Measurements from ENCODE around the gene NDP.
"Not testable (repeated sequence)": the region's sequence is repeated elsewhere in the genome, so short reads cannot be mapped to it uniquely, and the experiment has no call there.

NDP gene

DNA sequence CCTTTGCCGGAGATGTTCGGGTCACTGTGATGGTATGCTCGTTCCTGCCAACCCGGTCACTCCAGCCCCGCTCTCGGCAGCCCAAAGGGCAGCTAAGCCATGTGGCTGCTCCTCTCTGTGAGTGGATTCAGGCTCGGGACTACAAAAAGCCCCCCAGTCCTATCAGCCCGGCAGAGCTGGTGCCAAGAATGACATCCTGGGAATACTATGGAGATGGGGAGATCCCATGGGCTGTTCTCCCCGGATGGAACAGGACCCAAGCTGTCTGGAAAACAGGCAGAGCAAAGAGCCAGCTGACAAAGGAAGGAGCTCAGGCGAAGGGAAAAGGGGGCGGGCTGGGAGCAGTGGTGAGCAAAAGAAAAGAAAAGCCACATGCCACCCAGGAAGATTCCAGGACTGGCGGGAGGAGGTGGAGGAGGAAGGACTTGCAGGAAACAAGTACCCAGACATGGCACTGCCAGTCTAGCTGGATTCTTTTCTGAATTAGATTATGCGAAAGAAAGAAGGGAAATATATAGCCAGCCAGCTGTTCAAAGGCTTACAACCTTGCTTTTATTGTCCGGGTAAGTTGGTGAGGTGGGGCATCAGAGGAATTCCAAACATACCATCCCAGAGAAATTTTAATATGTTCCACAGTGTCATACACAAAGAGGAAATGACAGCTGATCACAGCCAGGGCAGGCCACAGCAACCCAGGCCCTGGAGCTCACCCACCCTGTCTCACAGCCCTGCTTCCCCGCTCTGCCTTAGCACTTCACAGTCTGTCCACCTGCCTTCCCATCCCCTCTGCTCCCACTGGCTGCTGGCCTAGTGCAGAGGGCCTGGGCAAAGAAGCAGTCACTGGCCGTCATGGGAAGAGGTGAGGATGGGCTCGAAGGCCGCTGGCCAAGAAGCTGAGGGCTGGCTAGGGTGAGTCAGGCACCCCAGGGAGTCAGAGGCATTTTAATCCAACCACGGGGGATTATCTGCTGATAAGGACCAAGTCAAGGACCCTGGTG lies 3.4 kb downstream of the NDP start:
- no peak for DNase-seq

DNA sequence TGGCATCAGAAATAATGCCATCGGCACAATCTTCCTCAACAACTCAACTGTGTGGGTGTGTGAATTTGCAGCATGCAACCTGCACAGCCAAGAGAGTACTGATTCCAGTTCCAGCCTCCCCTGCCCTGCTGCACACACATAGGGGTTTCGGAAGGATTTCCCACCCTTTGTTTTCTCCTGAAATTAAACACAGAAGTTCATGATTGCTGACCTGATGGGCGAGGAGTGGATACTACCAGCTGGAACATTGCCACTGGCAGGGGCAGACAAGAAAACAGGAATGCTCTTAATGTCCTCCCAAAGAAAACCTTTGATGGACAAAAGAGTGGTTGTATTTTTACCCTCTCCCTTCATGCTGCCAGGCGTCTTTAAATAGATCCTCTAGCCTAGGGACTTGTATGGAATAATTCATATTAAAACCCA lies 4.8 kb downstream of the NDP start:
- DNase-seq, result no peak

DNA sequence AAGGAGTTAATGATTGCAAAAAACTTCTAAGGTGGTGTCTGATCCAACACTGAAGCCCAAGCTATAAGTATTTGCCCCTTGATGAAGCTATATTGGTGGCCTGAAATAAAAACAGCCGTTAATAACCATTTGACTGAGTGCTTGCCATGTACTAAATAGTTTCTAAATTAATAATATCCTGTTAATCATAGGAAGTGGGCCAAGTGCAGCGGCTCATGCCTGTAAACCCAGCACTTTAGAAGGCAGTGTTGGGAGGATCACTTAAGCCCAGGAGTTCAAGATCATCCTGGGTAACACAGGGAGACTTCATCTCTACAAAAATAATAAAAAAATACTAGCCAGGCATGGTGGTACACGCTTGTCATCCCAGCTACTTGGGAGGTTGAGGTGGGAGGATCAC lies 8.3 kb downstream of the NDP start:
- DNase-seq, result no peak

DNA sequence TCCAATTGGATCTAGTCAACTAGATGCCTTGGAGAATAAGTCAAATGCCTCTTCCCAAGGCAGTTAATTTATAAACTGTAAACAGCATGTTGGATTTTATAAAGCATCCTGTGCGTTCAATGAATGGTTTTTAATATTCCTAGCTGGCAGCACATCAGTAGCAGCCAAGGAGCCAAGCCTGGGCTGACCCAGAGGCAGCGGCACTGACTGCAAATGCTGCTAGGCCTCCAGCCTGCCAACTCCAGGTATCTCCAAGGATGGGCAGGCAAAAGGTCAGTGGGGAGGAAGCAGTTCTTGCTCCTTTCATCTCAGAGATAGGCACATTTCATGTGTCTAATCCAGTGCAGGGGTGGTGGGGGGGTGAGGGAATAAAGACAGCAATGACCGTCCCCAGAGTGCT lies 9.5 kb downstream of the NDP start:
- DNase-seq, result no peak

DNA sequence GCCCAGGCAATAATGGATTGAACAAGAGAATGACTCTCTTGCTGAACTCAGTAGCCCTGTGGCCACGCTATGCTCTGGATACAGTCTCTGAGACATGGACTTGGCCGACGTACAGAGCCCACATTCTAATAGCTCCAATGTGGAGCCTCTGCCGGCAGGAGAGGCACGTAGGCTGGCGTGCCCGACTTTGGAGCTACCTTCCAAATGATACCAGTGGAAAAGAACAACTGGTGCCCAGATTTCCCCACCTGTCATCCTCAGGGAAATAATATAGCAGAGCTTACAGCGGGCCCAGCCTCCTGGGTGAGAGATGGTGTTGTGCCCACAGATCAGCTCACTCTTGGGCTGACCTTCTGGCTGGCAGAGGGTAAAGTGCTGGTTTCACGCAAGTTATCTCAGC lies 10.6 kb downstream of the NDP start:
- DNase-seq, result no peak

DNA sequence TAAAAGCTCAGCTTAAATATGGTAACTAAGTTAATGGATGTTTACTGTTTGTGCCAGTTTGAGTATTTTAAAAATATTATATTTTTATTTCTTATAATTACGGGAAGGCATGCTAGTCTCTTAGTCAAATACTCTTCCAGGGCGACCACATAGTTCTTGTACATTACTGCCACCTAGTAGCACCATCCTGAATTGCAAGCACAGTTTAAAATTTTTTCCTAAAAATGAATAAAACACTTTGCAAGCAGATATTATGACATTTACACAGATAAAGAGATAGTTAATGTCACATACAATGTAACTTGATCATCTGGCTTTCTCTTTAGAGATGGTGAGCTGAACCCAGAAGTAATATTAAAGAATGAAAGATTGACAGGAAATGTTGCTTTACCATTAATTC lies 11.5 kb downstream of the NDP start:
- no peak for DNase-seq

DNA sequence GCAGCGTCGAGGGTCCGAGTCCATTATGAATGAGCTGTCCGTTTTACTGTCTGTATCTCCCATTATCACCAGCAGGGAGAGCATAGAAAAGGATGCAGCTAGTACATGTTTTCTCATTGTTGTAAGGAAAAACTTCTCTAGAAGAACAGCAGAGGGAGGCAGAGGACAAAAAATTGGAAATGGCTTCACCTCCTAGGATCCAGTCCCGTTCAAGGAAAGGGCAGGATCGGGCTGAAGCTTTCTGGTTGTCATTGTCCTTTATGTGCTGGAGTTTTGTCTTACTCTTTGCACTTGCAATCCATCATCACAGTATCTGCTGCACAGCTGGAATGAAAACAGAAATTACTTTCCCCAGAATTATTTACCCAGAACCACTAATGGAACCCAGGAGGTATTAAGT lies 14.7 kb downstream of the NDP start:
- DNase-seq, result peak in 1 of 2 donors; percentile 3

DNA sequence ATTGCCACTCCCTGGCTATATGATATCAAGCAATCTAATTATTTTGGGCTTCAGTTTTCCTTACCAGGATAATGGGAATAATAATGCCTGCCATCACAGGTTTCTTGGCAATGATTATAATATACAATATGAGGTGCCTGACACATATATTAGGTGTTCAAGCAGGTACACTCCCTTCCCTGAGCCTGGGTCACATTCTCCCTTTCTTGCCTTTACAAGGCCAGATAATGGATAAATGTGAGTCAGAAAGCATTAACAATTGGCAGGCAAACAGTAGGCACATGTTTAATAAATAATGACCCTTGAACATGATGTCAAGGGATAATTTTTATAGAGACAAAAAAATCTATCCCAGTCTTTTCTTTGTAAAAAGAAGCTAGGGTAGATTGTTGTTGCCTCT lies 17.2 kb downstream of the NDP start:
- no peak for DNase-seq

DNA sequence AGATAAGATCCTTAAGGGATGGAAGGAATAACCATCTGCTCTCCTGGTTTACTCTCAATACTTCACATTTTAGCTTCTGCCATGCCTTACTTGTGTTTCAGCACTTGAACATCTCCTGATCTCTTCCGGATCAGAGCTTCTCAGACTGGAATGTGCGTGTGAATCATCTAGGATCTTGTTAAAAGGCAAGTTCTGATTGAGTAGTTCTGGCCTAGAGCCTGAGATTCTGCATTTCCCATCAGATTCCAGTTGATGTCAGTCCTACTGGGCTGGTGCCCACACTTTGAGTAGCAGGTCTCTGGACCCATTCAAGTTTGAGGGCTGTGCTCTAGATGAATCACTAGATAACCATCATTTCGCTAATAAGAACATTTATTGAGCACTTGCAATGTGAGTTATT lies 20.0 kb downstream of the NDP start:
- no peak for DNase-seq

DNA sequence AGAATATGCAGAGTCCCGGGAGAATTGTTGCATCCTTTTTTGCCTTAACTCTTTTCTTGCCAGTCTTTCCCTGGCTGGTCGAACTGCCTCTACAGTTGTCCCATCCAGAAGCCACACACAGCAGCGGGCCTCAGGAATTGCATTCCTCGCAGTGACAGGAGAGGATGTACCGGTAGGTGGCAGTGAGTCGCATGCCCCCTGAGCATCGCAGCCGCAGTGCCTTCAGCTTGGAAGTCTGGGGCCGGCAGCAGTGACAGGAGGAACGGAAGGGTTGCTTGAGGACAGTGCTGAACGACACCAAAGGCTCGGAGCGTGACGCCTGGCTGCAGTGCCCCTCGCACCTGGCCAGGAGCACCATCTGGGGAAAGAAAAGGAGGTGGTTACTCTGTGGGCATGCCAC lies 23.5 kb downstream of the NDP start:
- peak; percentile 13 to 20 for DNase-seq

DNA sequence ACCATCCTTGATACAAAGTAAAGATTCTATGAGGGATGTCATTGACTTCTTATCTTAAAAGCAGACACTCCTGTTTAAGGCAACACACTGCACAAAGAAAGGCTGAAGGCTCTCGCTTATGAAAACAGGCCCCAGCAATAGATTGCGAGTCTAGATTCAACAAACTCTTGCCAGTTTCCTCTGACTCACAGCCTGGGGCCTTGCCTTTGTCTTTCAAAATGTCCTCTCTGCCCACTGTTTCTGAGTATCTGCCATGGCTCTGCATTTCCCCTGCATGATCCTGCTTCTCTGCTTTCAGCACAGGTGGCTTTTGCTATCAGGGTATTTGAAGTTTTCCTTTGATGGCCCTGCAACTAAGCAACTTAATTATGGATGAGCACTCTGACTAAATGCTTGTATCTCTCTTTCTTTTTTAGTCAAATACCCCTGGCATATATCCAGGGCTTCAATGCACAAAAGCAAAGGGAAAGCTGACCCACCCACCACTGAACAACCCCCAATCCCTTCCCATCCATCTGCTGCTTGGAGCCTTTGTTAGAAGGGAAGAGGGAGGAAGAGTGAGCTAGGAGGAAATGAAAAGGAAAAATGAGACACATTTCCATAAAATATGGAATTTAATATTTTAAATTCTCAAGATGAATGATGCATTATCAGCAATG lies 32.2 kb downstream of the NDP start:
- DNase-seq, result no peak

DNA sequence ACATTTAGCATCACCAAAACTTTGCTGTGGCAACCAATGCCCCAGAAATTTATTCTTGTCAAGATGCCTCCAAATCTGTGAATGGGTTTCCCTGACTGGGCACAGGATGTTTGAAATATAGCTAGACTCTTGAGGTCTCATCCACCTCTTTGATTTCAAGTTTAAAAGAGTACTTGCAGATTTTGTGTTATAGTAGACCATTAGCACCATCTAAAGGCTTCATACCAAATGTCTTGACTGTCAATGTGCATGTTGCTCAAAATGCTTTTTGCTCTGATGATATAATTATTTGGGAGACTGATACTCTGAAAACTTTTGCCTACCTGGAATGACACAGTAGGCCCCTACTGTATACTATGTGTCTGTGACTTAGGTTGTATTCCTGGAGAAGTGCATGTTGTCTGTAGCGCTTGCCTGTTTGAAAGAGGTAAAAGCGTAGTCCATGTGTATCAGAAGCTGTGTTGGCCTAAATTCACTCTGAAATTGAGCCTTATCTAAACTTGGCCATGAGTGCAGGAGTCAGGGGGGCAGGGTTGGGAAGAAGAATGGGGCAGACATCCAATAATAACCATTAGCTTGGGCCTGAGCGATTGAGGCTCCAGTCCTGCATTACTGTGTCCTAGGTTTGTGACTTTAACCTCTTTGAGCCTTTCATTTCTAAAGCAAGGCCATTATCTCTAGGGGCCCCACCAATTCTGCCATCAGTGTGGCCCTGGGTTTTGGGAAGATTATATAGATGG lies 33.8 kb downstream of the NDP start:
- DNase-seq, result no peak

DNA sequence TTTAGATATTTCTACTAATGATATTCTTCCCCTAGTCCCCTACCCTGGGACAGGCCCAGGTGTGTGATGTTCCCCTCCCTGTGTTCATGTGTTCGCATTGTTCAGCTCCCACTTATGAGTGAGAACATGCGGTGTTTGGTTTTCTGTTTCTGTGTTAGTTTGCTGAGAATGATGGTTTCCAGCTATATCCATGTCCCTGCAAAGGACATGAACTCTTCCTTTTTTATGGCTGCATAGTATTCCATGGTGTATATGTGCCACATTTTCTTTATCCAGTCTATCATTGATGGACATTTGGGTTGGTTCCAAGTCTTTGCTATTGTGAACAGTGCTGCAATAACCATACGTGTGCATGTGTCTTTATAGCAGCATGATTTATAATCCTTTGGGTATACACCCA lies 51.2 kb downstream of the NDP start:
- not testable (repeated sequence) for DNase-seq

DNA sequence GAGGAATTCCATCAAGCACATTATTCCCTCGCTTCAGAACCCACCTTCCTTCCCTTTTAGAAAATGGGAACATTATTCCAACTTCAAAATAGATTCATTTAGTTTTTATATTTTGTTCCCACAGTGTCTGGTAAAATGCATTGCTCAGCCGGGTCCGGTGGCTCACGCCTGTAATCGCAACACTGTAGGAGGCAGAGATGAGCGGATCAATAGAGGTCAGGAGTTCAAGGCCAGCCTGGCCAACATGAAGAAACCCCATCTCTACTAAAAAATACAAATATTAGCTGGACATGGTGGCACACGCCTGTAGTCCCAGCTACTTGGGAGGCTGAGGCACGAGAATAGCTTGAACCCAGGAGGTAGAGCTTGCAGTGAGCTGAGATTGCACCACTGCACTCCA lies 62.4 kb downstream of the NDP start:
- DNase-seq, result not testable (repeated sequence)

DNA sequence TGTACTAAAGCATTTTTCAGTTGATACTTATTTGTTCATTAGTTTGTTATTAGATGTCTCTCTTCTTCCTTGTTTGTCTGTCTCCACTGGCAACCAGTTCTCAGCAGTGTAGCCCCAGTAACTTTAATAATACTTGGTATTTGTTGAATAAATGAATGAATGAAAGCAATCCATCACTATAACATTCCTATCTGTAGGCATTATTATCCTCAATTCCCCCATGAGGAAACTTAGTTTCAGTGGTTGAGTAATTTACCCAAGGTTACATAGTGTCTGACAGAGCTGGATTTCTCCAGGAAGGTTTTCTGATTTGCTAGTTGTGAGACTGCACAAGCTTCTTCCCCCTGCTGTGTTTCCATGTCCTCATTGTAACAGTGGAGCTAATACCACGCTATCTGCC lies 63.2 kb downstream of the NDP start:
- no peak for DNase-seq

DNA sequence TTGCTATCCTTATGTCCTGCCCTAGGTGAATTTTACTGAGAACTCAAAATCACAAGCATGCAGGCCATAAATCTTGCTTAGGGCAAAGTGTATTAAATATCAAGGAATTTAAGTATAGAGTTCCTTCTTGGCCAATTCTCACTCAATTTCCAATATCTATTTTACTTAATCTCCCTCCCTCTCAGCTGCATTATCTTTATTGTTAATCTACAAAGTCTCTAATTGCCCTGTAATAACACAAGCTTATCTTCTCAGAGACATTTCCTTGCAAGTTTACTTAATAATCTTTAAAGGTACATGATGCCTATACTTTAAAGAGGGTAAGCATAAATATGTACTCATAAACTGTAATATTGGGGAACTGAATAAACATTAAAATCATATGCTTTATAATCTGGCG lies 64.0 kb downstream of the NDP start:
- DNase-seq, result no peak

DNA sequence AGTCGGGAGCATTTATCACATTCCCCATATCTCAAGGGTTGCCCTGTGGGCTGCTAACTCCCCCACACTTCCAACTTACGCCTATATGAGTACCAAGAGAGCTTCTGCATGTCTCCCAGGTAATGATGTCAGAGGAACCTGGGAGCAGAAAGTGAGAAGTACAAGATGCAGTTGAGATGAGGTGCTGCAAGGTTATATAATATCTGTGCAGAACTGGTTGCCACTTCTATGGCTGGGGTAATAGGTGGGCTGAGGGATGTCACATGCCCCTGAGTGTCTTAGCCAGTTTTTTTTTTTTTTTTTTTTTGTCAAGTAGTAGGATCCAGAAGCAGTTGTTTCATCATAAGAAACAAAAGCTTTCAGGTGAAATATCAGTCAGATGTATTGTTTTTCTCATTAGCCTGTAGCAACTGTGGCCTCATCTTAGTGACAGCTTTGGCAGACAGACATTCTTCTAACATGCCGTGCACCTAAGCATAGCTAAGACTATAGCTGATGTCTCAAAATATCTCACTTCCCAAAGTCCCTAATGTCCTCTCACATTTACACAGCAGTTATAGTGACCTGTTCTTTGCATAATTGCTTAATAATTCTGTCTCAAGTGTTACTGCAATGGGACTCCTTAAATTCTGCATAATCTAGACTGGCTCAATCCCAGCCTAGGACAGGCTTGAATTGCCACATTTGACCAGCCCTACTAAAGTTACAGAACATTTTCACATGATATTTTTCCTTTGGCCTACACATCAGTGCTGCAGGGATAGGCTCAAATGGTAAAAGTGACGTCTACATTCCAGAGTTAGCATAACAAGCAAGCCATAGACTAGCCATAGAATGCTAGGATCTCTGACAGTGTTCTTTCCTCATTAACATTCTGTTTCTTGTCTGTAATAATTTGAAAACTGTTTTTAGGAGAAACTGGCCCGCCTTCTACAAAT lies 73.0 kb downstream of the NDP start:
- DNase-seq, result no peak
